ENCODE measurements around the gene ELL. TPM values are rescaled to one million over a fixed set of nuclear protein-coding genes. Genes with fewer than 3 reads are reported as not detected.

The ELL gene
- total RNA-seq, 2 donors from 2014 or later, result 10.7 to 44.4 TPM

DNA sequence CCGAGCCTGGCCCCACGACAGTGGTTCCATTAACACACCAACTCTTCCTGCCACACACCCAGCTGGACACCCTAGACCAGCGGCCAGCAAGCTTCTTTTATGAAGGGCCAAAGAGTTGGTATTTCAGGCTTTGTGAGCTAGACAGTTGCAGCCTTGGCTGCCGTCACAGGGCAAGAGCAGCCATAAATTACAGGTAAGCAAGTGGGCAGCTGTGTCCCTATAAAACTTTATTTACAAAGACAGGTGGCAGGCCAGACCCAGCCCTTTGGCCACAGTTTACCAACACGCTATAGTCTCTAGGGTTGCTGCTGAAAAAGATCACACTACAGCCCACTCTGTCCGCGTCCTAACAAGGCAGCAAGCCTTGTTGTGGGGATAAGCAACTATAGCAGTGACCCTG is 13.3 kb downstream of the ELL start:
- no peaks in the 10 kb centered on the region for H3K9me3 ChIP-seq
- DNase-seq (ENCODE audit: low spot score), result no peak
- no peaks in the 10 kb centered on the region for H3K36me3 ChIP-seq
- no peak overlapping the region for H3K4me3 ChIP-seq
- H3K27ac ChIP-seq, result no peak overlapping the region
- 62% methylated on average over 7 of the region's 7 CpGs for WGBS
- intact Hi-C loops (cut with DNase I), result no loop called here
- no peaks in the 10 kb centered on the region for H3K27me3 ChIP-seq (replicated peaks; ENCODE audit: insufficient read depth)
- no peak for TF ChIP-seq POLR2A (IDR thresholded peaks at IDR 0.05)
- TF ChIP-seq, protein P1, sequence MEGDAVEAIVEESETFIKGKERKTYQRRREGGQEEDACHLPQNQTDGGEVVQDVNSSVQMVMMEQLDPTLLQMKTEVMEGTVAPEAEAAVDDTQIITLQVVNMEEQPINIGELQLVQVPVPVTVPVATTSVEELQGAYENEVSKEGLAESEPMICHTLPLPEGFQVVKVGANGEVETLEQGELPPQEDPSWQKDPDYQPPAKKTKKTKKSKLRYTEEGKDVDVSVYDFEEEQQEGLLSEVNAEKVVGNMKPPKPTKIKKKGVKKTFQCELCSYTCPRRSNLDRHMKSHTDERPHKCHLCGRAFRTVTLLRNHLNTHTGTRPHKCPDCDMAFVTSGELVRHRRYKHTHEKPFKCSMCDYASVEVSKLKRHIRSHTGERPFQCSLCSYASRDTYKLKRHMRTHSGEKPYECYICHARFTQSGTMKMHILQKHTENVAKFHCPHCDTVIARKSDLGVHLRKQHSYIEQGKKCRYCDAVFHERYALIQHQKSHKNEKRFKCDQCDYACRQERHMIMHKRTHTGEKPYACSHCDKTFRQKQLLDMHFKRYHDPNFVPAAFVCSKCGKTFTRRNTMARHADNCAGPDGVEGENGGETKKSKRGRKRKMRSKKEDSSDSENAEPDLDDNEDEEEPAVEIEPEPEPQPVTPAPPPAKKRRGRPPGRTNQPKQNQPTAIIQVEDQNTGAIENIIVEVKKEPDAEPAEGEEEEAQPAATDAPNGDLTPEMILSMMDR (IDR thresholded peaks at IDR 0.05), result no peak
- no peak for TF ChIP-seq POLR2AphosphoS5 (IDR thresholded peaks at IDR 0.05)
- peaks cover 7% of the 10 kb centered on the region for H3K4me1 ChIP-seq (replicated peaks)

DNA sequence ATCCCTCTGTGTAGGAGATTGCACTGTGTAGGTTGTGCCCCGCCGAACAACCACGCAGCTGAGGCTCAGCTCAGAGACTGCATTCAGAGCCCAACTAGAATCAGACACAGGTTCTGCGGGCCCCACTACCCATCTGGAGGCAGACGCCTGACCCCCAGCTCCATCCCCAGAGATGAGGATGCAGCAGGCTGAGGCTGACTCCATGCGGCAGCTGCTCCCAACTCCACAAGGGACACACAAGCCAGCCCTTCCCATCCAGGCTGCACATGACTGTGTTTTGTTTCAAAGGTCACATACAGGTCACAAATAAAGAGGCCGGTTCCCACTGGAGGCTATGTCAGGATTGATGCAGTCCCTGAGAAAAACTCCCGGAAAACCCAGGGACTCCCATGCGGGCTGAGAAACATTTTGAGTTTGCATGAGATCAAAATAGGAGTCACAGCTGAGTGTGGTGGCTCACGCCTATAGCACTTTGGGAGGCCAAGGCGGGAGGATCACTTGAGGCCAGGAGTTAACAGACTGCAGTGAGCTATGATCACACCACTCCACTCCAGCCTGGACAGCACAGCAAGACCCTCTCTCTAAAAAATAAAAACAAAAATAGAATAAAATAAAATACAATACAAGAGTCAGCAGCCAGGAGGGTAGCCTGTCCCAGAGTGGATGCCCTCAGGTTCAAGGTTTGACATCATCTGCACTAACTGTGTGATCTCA is 14.0 kb downstream of the ELL start:
- H3K36me3 ChIP-seq, result no peaks in the 10 kb centered on the region
- intact Hi-C loops (cut with DNase I), result no loop called here
- peaks cover 11% of the 10 kb centered on the region for H3K4me1 ChIP-seq (replicated peaks)
- WGBS, result 80% methylated on average over 11 of the region's 11 CpGs
- H3K4me3 ChIP-seq, result no peak overlapping the region
- TF ChIP-seq, protein P1 (IDR thresholded peaks at IDR 0.05), result no peak
- TF ChIP-seq POLR2A (IDR thresholded peaks at IDR 0.05), result no peak
- no peaks in the 10 kb centered on the region for H3K9me3 ChIP-seq
- no peaks in the 10 kb centered on the region for H3K27me3 ChIP-seq (replicated peaks; ENCODE audit: insufficient read depth)
- DNase-seq (ENCODE audit: low spot score), result no peak
- H3K27ac ChIP-seq, result peak overlapping the region in 1 of 2 donors; percentile 37

DNA sequence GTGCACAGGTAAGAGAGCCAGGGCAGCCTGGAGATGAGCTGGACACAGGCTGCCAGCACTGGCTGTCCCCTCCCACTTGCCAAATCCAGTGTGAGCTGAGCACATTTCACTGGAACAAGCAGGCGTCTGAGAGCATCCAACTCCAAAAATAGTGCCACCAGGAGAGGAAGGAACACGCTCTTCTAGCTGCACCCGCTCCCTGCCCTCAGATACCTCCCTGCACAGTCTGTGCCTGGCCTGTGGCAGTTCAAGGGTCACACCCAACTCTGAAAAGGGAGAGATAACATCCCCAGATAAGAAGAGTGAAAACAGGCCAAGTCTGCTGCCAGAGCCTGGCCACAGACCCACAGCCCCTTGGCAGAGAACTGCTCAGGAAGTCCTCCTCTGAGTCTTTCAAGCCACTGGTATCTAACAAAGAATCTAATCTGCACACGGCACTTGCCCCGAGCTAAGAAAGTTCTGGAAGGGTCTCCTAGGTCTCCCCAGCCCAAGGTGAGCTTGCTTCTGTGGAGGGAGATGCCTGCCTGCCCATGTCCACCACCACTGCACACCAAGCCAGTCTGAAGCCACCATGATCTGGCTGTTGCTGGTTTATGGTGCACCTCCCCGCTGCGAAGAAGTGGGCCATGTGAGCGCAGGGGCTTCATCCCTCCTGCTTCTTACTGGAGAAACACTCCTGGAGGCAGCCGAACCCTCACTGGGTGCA is 14.7 kb downstream of the ELL start:
- TF ChIP-seq POLR2A (IDR thresholded peaks at IDR 0.05) (no peak), POLR2AphosphoS5 (IDR thresholded peaks at IDR 0.05) (peak; percentile 58)
- TF ChIP-seq, protein P1 (IDR thresholded peaks at IDR 0.05), result no peak
- Histone ChIP-seq H3K9me3 (no peaks in the 10 kb centered on the region), H3K4me1 (replicated peaks) (peaks cover 16% of the 10 kb centered on the region), H3K27me3 (replicated peaks; ENCODE audit: insufficient read depth) (no peaks in the 10 kb centered on the region), H3K36me3 (no peaks in the 10 kb centered on the region), H3K4me3 (no peak overlapping the region), H3K27ac (peak overlapping the region; percentile 37)
- WGBS, result 58% methylated on average over 9 of the region's 9 CpGs
- DNase-seq (ENCODE audit: low spot score), result no peak
- intact Hi-C loops (cut with DNase I), result no loop called here

DNA sequence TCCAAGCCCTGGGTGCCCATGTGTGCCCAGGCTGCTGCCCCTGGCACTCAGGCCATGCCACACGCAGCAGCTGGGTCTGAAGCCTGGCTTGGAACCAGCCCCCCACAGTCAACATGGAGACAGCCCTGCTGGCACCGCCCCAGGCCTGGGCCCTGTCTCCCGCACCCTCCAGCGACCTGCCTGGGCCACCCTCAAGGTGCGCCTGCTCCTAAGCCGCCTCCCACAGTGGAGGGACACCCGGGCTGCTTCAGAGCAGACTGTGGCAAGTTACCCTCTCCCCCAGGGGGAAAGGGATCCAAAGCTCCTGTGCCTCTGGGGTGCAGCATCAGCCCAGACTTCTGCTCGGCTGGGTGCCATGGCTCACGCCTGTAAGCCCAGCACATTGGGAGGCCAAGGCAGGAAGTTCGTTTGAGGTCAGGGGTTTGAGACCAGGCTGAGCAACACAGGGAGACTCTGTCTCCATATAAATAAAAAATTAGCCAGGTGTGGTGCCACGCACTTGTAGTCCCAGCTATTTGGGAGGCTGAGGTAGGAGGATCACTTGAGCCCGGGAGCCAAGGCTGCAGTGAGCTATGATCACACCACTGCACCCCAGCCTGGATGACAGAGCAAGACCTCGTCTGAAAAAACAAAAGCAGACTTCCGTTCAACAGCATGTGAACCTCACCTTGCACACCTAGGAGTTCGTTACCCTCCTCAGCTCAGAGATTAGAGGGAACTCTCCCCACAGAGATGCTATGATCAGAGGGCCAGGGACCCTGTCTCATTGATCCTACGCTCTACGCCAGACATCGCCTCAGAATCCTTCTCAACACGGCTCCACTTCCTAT is 15.6 kb downstream of the ELL start:
- Histone ChIP-seq H3K9me3 (no peaks in the 10 kb centered on the region), H3K27ac (peak overlapping the region in 1 of 2 donors; percentile 7), H3K36me3 (no peaks in the 10 kb centered on the region), H3K4me3 (no peak overlapping the region), H3K27me3 (replicated peaks; ENCODE audit: insufficient read depth) (no peaks in the 10 kb centered on the region), H3K4me1 (replicated peaks) (peaks cover 16% of the 10 kb centered on the region)
- WGBS, result 81% methylated on average over 14 of the region's 19 CpGs
- DNase-seq (ENCODE audit: low spot score), result no peak
- intact Hi-C loops (cut with DNase I), result no loop called here
- no peak for TF ChIP-seq POLR2AphosphoS5 (IDR thresholded peaks at IDR 0.05)
- TF ChIP-seq, protein P1 (IDR thresholded peaks at IDR 0.05), result no peak
- TF ChIP-seq POLR2A (IDR thresholded peaks at IDR 0.05), result no peak
